HG02852 (cell line): Measurements from ENCODE around the gene INPP5A.
"Not testable (repeated sequence)": the region's sequence is repeated elsewhere in the genome, so short reads cannot be mapped to it uniquely, and the experiment has no call there.

Experiments
- ATAC-seq: cut with Tn5 transposase; IDR thresholded peaks from one replicate; pipeline ENCODE4 v1.9.1; 2021; ENCODE audit warnings: mild to moderate bottlenecking, moderate library complexity; ENCODE audit not compliant: unreplicated experiment

Gene INPP5A

GRCh38 chr10:132787495-132788179 lies 250.1 kb downstream of the INPP5A start:
- ATAC-seq: no peak

GRCh38 chr10:132788180-132788830 lies 250.7 kb downstream of the INPP5A start:
- no peak for ATAC-seq

- ATAC-seq: no peak
Measured at GRCh38 chr10:132788831-132789219, 251.2 kb downstream of the INPP5A start.

DNA sequence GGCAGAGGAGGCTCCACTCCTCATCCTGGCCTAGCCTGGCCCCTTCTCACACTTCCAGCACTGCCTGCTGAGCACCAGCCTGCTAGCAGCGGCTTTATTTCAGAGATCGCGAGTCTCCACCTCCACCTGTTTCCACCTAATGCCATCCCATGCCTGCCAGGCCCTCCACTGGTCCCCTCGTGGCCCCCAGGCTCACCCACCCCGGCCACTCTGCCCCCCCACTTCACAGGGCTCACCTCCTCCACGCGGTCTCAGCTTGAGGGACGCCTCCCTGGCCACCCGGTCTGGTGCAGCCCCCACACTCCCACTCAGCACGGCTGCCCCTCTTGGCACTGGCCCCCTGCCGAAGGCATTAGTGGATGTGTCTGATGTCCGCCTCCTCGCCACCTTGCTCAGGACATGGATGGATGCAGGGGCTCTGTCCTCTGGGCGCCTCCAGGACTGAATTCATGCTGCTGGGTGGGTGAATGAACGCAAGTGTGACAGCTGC lies 252.1 kb downstream of the INPP5A start:
- ATAC-seq: no peak

- no peak for ATAC-seq
Measured at GRCh38 chr10:132790470-132790869, 252.9 kb downstream of the INPP5A start.

- no peak for ATAC-seq
Measured at GRCh38 chr10:132790934-132791829, 253.6 kb downstream of the INPP5A start.

DNA sequence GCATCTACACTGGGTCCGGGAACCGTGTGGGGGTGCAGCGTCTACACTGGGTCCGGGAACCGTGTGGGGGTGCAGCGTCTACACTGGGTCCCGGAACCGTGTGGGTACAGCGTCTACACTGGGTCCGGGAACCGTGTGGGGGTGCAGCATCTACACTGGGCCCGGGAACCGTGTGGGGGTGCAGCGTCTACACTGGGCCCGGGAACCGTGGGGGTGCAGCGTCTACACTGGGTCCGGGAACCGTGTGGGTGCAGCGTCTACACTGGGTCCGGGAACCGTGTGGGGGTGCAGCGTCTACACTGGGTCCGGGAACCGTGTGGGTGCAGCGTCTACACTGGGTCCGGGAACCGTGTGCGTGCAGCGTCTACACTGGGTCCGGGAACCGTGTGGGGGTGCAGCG lies 254.5 kb downstream of the INPP5A start:
- ATAC-seq: not testable (repeated sequence)

DNA sequence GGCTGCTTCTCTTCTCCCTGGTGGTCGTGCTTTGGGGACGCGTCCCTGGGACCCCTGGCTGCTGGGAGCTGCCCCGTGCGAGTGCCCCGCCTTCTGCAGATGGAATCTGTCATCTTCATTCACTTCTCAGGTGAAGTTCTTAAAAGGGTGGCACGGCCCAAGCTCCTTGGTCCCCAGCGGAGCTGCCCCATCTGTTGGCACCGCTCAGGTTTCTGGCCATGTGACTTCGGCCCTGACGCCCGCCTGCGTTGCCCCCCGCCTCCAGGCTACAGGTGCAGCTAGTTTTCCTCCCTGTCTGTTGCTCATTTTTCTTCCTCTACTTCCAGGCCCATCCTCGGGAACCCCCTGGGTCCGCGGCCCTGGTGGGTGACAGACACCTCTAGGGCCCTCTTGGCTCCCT lies 255.2 kb downstream of the INPP5A start:
- no peak for ATAC-seq

- no peak for ATAC-seq
Measured at GRCh38 chr10:132793213-132793612, 255.6 kb downstream of the INPP5A start.

DNA sequence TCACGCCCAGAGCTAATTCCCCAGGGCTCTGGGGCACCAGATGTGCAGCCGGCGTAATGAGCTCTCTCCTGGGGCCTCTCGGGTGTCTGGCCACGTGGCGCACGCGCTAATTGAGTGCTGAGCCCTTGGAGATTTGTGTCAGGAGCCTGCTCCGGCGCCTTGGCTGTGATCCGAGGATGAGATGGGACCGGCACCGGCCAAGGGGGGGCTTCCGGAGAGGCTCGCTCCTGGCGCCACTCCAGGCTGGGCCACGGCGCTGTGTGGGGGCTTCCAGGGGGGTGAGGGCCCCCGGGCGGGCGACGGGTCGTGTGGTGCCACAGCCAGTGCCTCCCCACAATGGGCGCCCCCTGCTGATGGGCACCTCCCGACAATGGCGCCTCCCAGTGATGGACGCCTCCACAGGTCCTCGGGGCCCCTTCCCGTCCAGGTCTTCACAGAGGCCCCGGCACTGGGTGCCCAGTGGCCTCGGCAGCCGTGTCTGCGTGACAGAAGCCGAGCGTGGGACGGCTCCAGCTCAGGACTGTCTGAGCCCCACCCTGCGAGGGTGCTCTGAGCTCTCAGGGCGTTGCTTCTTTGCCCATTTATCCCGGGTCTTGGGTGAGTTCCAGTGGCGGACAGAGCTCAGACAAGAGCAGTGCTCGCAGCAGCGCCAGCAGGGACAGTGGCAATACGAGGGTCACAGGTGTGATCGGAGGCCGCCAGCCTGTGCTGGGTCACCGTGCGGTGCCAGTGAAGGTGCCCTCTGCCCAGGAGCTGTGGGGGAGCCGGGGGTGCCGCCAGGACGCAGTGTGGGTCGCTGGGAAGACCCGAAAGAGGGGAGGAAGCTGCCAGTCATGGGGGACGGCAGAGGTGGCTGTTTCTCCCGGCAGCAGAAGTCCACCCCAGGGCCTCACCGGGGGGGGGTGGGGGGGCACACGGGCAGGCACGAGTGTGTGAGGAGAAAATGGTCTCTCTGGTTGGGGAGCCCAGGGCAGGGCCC lies 256.6 kb downstream of the INPP5A start:
- ATAC-seq: no peak

DNA sequence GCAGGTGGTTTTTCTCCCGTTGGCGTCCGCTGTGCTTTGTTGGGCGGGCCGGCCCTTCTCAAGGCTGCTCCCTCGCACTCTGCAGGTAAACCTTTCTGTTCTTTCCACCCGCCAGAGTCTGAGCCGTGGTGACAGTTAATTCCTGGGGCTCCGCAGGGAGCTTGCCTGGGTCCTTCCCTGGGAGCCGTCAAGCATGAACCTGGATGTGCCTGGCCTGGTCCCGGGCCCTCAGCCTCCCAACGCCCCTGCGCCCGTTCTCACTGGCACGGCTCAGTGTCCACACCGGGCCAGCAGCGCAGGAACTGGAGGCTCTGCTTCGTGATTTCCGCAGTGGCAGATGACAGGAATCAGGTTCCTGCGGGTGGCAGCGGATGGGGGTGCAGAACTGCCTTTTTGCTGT lies 259.3 kb downstream of the INPP5A start:
- ATAC-seq: no peak

DNA sequence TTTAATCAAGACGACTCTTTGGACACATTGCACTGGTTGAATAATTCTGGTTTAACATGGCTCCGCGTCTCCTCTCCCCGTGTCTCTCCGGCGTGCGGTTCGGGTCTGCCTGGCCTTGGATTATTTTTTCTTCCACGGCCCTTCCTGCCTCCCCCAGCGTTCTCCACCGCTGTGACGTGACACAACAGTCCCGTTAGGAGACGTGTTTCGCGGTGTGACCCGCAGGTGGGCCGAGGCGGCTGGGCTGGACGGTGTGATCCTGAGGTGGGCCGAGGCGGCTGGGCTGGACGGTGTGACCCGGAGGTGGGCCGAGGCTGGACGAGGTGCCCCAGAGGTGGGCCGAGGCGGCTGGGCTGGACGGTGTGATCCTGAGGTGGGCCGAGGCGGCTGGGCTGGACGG lies 260.4 kb downstream of the INPP5A start:
- ATAC-seq: not testable (repeated sequence)

GRCh38 chr10:132798403-132798802 lies 260.8 kb downstream of the INPP5A start:
- no peak for ATAC-seq

GRCh38 chr10:132798876-132799275 lies 261.3 kb downstream of the INPP5A start:
- ATAC-seq: no peak

- no peak for ATAC-seq
Measured at GRCh38 chr10:132799865-132800264, 262.3 kb downstream of the INPP5A start.

DNA sequence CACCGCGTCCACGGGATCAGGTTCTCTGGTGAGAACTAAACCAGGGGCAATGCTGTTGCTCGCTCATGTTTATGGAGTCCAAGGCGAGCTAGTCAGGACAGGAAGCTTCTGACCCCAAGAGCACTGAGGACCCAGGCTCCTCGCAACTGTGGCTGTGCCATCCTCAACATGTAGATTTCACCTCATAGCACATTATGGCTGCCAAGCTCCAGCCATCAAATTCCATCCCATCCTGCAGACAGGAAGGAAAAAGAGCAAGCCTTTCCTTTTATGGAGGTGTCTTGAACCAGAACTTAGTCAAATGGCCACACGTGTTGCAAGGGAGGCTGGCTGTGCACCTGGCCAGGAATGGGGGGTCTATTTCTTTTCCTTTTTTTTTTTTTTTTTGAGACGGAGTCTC lies 264.5 kb downstream of the INPP5A start:
- no peak for ATAC-seq

DNA sequence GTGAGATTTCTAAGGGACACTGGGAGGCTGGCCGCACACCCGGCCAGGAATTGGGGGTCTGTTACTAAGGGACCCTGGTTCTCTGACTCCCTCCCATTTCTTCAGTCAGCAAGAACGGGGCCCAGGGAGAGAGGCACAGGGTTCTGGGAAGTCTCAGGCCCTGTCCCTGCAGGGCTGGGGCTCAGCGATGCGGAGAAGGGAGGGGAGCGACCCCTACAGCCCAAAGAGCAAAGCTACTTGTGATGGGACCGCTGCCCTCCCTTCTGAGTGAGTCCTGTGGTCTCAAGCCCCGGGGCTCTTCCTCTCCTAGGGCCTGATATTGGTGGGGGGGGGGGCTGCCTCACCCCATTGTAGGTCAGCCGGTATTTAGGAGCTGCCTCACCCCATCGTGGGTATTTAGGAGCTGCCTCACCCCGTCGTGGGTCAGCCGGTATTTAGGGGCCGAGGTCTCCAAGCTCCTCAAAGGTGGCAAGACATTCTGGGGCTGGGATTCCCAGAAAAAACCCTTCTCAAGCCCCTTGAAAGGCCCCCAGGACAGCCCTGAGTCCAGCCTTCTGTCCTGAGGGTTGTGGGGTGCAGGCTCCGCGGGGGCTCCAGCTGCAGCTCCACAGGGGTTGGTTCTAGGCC lies 265.2 kb downstream of the INPP5A start:
- no peak for ATAC-seq

GRCh38 chr10:132803416-132804210 lies 266.0 kb downstream of the INPP5A start:
- no peak for ATAC-seq

DNA sequence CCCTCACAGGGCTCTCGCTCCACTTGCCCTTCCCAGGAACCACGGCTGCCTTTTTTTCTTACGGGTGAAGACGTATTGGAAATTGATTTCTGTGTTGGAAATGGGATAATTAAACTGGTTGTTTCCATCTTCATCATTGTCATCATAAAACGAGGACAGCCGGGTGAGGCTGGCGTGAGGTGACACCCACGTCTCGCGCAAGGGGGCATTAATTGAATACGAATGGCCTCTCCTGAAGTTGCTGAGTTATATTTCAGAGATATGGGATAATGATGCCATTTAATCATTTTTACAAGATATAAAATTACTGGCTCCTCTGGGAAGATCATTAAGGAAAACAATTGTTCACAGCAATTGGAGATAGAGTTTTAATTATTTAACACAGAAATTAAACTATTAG lies 266.7 kb downstream of the INPP5A start:
- no peak for ATAC-seq
